ENCODE data around the gene ERMAP. TPM values are rescaled to one million over a fixed set of nuclear protein-coding genes. Genes with fewer than 3 reads are reported as not detected.

The ERMAP gene
- total and polyA plus RNA-seq, 2 of the 8 experiments (the other 6 are each of a cell fraction or from before 2014, with no cell fraction given), result 2.5 to 3.9 TPM

DNA sequence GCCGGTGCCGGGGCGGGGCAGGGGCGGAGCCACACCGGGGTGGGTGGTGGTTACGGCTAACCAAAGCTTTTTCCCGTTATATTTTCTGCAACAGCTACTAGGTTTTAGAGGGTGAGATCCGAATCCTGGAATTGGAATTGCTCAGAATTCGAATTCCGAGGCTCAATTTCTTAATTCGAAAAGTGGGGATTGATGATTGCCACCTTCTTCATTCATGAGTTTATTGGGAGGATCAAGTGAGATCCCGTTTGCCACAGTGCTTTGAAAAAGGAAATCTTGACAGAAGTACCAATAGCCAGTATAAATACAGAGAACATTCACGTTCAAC lies 482 bp downstream of the ERMAP start:
- H4K5ac ChIP-seq (ENCODE audit: insufficient read length, low read depth, low read length), result no peak overlapping the region
- H3K23me2 ChIP-seq (ENCODE audit: low read depth, low read length), result peaks cover 6% of the 10 kb centered on the region; the same call in 1 of the 2 replicates
- H4K91ac ChIP-seq (replicated peaks; ENCODE audit: insufficient read length, low read length), result no peak overlapping the region
- FAIRE-seq, result no peak
- H3K79me1 ChIP-seq (ENCODE audit: low read depth, low read length), result no peaks in the 10 kb centered on the region; the same call in 1 of the 2 replicates
- no peak overlapping the region for H3K9ac ChIP-seq (replicated peaks in 1 of 4; ENCODE audit: extremely low read depth in 1 of 4, low read depth in 3 of 4, low read length in 3 of 4)
- H3K4me3 ChIP-seq (ENCODE audit: extremely low read depth in 1 of 4, insufficient read depth in 2 of 4, low read depth in 3 of 4, low read length in 4 of 4), result peak overlapping the region in 3 of 4 experiments; percentile 14 to 81 (median 17); a peak in 6 of 8 replicates
- no peak overlapping the region for H2AK5ac ChIP-seq (ENCODE audit: low read depth, low read length)
- no peak overlapping the region for H3K4ac ChIP-seq (replicated peaks; ENCODE audit: insufficient read length, low read depth, low read length)
- 10% methylated on average over 13 of the region's 13 CpGs; no CpG with 5 or more reads in 1 of the 2 experiments for WGBS, 2 experiments (ENCODE audit: extremely low coverage in 1 of 2, insufficient coverage in 1 of 2, insufficient read length in 1 of 2, insufficient replicate concordance in 2 of 2, low coverage in 1 of 2, low lambda C conversion rate in 2 of 2, missing lambda C conversion rate in 1 of 2)
- H2BK15ac ChIP-seq (ENCODE audit: low read length), result no peak overlapping the region
- H2BK120ac ChIP-seq (replicated peaks; ENCODE audit: low read depth, low read length), result no peak overlapping the region
- H2BK5ac ChIP-seq (ENCODE audit: low read depth, low read length), result no peak overlapping the region
- H3K9me3 ChIP-seq (ENCODE audit: insufficient read depth in 2 of 2, low read depth in 1 of 2, low read length in 1 of 2), result no peaks in the 10 kb centered on the region
- H2BK12ac ChIP-seq (ENCODE audit: low read depth, low read length), result no peak overlapping the region
- ChIA-PET CTCF (ENCODE audit: partially characterized antibody) (interaction anchor here (0.7 to 1.1 kb wide), 3 partner anchors 11 to 348 kb away, joined by 3 read pairs; no protein-coding TSS in a partner anchor), POLR2A (ENCODE audit: partially characterized antibody) (interaction anchor here (0.8 to 3.8 kb wide), 7 partner anchors 8 to 110 kb away, joined by 3 to 17 read pairs (median 5); partner anchors contain the start of gene ZNF691)
- H3K23ac ChIP-seq (ENCODE audit: insufficient read length), result no peak overlapping the region
- H3K36me3 ChIP-seq (ENCODE audit: control insufficient read depth in 2 of 4, insufficient read depth in 4 of 4, low read length in 3 of 4), result no peaks in the 10 kb centered on the region; a peak in 1 of 8 replicates
- H2BK20ac ChIP-seq (ENCODE audit: low read length), result no peak overlapping the region
- no peak overlapping the region for H2AFZ ChIP-seq (ENCODE audit: low read length)
- peaks cover 0 to 2% of the 10 kb centered on the region in 2 experiments for H4K20me1 ChIP-seq (replicated peaks in 1 of 2; ENCODE audit: control insufficient read depth in 1 of 2, insufficient read depth in 2 of 2, low read length in 2 of 2)
- peaks cover 3 to 10% (median 5%) of the 10 kb centered on the region in 4 experiments; a peak in 6 of 7 replicates for H3K4me1 ChIP-seq (replicated peaks in 1 of 4; ENCODE audit: control insufficient read depth in 3 of 4, insufficient read depth in 4 of 4, low read length in 3 of 4)
- no peak overlapping the region for H3K14ac ChIP-seq (ENCODE audit: insufficient read length)
- TF ChIP-seq RXRA (IDR thresholded peaks at IDR 0.05; ENCODE audit: insufficient read depth, low read depth, low read length) (no peak), KDM5A (IDR thresholded peaks at IDR 0.05; ENCODE audit: low read length) (no peak), EZH2 (IDR thresholded peaks at IDR 0.05; ENCODE audit: low read depth, low read length, severe bottlenecking) (no peak), SUZ12 (IDR thresholded peaks at IDR 0.05; ENCODE audit: low read length) (no peak)
- DNase-seq (ENCODE audit: low read depth in 1 of 2, low spot score in 2 of 2), result no peak
- no peaks in the 10 kb centered on the region for H3K27me3 ChIP-seq (replicated peaks in 1 of 4; ENCODE audit: control insufficient read depth in 3 of 4, extremely low read depth in 1 of 4, insufficient read depth in 3 of 4, low read length in 3 of 4)
- H3K4me2 ChIP-seq (ENCODE audit: insufficient read depth in 1 of 2, low read depth in 2 of 2, low read length in 2 of 2), result peak overlapping the region; percentile 67 to 83; a peak in 3 of 4 replicates
- H4K8ac ChIP-seq (ENCODE audit: extremely low read depth, insufficient read depth, low read length), result no peak overlapping the region
- H3K18ac ChIP-seq (ENCODE audit: extremely low read depth, low read length), result no peak overlapping the region
- no peak overlapping the region for H3K56ac ChIP-seq (replicated peaks; ENCODE audit: insufficient read length, low read depth, low read length)
- H3K79me2 ChIP-seq (ENCODE audit: control insufficient read depth in 1 of 2, insufficient read depth in 2 of 2, low read length in 2 of 2), result no peaks in the 10 kb centered on the region
- H3K27ac ChIP-seq (ENCODE audit: low read depth, low read length), result no peak overlapping the region

Measured in H1 (cell line).